GM04503 (cell line): ENCODE measurements around the gene CDK13.
"Not testable (repeated sequence)": the region's sequence is repeated elsewhere in the genome, so short reads cannot be mapped to it uniquely, and the experiment has no call there.

Source experiments
- DNase-seq: peaks from one replicate; pipeline ENCODE4 v3.0.0-alpha.2; 2012; ENCODE audit warnings: low read depth

CDK13 gene

DNA sequence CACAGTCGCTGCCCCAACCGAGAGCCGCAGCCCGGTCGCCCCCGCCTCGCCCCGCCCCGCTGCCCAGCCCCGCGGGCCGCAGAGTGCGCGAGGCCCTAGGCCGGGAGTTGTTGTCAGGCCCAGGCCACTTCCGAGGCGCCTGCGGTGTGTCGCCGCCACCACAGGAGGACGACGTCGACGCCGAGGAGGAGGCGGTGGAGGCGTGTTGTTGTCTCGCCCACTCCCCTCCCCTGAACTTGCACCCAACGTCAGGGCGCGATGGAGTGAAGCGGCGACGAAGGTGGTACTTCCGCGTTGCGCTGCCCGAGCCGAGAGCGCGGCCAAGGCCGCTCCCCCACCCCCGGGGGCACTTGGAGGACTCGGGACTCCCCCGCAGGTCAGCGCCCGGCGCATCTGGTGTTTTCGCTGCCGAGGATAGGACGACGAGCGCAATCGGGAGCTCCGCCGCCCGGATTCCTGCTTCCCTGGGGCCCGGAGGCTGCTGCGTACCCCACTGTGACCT, at the start of gene CDK13:
Gene CDK13, plus strand, starts transcription at position 286 of the 502 bp plus-strand sequence. CDS start 386 bp downstream, outside the sequence.
- no peak for DNase-seq

DNA sequence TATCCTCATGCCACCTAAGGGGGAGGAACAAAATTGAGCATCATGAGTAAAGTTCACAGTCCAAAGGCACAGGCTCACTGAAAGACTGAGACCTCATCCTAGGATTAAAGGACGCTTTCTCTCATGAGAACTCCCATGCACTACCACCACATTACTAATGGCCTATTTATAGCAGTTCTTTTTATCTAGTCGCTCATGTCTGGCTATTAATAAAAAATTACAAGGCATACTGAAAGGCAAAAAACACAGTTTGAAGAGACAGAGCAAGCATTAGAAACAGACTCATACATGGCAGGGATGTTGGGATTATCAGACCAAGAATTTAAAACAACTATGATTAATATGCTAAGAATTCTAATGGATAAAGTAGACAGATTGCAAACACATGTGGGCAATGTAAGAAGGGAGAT, 46.0 kb upstream of the CDK13 start:
- DNase-seq: no peak

- DNase-seq: no peak
Measured at GRCh38 chr7:39908141-39908540, 41.9 kb upstream of the CDK13 start.

DNA sequence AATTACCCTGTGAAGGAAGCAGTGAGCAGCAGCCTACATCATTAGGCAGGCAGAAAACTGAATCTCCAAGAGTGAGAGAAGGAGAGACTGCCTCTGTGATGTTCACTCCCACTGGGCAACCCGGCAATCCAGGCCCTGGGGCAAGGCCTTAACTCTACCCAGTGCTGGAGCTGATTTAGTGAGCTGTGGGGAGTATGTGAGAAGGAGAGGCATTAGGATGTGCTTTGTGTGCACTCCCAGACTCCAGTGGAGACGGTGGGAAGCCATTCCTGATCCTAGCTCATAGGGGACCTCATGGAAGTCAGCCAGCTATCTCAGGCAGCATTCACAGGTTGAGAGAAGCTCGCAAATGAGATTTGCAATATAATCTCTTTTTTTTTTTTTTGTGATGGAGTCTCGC, 41.1 kb upstream of the CDK13 start:
- no peak for DNase-seq

DNA sequence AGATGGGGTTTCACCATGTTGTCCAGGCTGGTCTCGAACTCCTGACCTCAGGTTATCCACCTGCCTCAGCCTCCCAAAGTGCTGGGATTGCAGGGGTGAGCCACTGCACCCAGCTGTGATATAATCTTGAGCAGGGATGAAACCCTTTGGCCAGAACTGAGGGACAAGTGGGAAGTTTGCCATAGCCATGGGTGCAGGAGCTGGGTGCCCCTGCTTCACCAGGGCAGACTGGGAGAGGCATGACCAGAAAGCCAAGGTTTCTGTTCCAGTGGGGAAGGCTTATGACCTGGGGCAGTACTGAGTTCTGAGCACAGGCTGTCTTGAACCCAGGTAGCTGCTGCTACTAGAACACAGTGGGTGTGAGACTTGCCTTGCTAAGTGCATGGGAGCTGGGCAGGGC, 40.5 kb upstream of the CDK13 start:
- DNase-seq: no peak

DNA sequence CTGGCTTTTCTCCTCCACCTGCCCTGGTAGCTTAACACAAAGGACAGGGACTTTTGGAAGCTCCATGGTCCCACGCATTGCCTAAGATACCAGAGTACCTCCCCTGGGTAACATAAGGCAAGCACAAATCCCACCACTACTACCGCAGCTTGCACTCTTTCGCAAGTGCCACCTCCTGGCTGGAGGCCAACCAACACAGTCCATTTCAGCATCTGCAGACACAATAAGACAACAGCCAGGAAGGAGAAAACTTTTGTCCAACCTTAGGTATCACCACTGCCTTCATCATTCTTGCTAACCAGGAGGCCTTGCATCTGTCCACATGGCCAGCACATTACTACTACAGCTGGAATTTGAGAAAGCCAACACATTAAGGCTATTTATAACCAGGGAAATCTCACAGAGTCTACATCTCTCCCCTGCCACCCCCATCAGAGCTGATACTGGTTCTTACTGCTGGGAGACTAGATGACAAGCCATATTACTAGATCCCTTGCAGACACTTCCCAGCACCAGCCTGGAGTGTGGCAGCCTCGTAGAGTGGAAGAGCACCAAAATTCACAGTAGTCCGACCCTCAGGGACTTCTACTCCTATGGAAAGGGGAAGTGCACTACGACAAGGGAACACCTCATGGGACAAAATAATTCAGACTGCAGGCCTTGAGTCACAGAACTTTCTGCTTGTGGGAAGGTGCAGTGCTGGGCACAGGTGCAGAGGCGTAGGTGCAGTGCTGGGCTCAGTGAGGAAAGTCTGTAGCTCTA, 39.8 kb upstream of the CDK13 start:
- DNase-seq: peak; percentile 21

DNA sequence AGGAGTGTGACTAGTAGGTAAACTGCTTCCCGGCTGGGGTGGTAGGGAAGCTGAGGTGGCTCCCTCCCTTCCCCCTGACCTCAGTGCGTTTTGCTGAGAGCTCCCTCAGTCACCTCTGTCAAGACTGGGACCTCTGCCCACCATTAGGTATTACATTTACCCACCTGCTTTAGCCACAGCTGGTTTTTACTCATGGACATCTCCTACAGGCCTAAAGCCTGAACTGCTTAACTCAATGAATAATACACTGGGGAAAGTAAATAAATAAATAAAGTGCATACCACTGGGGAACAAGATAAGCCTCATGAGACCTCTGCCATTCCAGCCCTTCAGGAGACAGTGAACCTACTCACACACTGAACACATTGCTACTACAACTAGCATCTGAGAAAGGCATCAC, 38.9 kb upstream of the CDK13 start:
- no peak for DNase-seq

GRCh38 chr7:39915847-39916246, 34.2 kb upstream of the CDK13 start:
- not testable (repeated sequence) for DNase-seq

GRCh38 chr7:39919646-39920045, 30.4 kb upstream of the CDK13 start:
- DNase-seq: no peak

DNA sequence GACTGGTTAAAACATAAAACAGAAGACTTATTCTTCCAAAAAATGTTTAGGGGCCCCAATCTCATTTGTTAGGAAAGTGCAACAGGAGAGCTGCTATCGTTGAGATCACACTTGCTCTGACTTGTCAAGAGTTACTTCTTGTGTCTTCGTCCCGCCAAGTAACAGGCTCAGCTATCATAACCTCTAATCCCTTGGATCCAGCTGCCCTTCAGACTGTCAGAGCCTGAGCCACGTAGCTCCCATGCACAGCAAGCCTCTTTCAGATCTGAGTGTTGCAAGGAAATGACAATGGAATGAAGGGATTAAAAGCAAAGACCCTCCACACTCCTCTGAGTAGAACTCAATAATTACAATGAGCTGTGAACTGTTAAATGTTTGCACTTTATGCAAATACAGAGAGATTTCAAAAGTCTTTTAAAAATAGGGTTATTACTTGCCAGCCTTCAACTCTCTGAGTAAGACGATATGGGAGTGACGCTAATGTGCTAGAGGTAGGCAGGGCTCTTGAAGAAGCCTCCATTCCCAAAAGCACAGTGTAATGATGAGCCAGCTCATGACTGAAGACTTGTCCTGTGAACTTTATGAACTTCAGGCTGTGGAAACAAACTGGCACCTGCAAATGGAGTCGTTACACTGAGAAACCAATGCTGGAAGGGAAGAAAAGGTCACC, 28.4 kb upstream of the CDK13 start:
- no peak for DNase-seq

DNA sequence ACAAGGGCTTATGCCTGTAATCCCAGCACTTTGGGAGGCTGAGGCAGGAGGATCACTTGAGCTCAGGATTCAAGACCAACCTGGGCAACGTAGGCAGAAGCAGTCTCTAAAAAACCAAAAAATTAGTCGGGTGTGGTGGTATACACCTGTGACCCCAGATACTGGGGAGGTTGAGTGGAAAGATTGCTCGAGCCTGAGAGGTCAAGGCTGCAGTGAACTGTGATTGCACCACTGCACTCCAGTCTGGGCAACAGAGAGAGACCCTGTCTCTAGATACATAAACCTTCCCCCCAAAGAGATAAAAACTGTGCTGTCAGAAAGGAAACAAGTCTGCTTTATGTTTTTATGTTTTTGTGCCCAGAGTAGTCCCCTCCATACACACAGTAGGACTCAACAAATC, 27.5 kb upstream of the CDK13 start:
- DNase-seq: no peak

- no peak for DNase-seq
Measured at GRCh38 chr7:39923091-39923490, 27.0 kb upstream of the CDK13 start.

GRCh38 chr7:39924122-39924521, 25.9 kb upstream of the CDK13 start:
- DNase-seq: no peak

- DNase-seq: no peak
Measured at GRCh38 chr7:39926111-39926510, 23.9 kb upstream of the CDK13 start.

- no peak for DNase-seq
Measured at GRCh38 chr7:39927018-39927417, 23.0 kb upstream of the CDK13 start.

GRCh38 chr7:39934132-39934531, 15.9 kb upstream of the CDK13 start:
- DNase-seq: no peak

DNA sequence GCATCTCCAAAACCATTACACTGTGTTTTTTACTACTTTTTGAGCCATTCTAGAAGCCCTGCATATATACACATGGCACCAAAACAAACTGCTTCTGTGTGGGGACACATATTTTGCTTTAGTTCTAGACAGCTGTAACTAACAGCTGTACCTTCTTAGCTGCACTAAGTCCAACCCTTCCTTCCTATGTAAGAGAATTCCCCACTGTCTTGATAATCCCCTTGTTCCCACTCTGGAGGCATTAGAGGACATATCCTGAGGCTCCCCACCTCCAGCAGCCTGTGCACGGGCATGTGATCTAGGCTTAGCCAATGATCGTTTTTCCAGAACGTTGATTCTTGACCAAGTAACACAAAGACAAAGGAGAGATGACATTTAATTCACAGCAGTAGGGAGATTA, 13.3 kb upstream of the CDK13 start:
- no peak for DNase-seq

GRCh38 chr7:39937366-39938153, 12.5 kb upstream of the CDK13 start:
- DNase-seq: no peak

DNA sequence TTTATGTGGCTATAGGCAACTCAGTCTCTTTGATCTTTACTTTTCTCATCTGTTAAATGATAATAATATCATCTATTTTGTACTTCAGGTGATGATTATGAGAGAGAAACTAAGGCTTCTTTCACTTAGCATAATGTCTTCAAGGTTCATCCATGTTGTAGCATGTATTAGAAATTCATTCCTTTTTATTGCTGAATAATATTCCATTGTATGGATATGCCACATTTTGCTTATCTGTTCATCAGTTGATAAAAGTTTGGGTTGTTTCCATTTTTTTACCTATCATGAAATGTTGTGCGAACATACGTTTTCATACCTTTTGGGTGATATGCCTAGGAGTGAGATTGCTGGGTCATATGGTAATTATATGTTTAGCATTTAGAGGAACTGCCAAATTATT, 7.2 kb upstream of the CDK13 start:
- no peak for DNase-seq

GRCh38 chr7:39946693-39947092, 3.4 kb upstream of the CDK13 start:
- no peak for DNase-seq

- no peak for DNase-seq
Measured at GRCh38 chr7:39948375-39948955, 1.6 kb upstream of the CDK13 start.
